WTC11 (cell line): ENCODE data around the gene ILF3. TPM values are rescaled to one million over a fixed set of nuclear protein-coding genes. Genes with fewer than 3 reads are reported as not detected.
A peak's percentile ranks its signal among the peaks of the same experiment; 100 is the strongest.

Experiments used
- ATAC-seq: fragments of 200-7000 bp; cut with Tn5 transposase; 2 replicates; pipeline ENCODE4 v1.10.0; 2021; ENCODE audit warnings: mild to moderate bottlenecking, moderate library complexity
- CTCF ChIA-PET: fragments of 300-600 bp; sonication (Branson Sonifier 250); formaldehyde crosslinking; loops from one replicate; lab custom pipeline; 2021; ENCODE audit warnings: antibody characterized with exemption; lab: Charles Lee
- POLR2A ChIA-PET: fragments of 350-600 bp; sonication (Branson Sonifier 250); formaldehyde crosslinking; loops from one replicate; lab custom pipeline; 2021; ENCODE audit warnings: antibody characterized with exemption; lab: Charles Lee
- DNase-seq: peaks from one replicate; pipeline ENCODE4 v3.0.0; 2021; ENCODE audit warnings: low spot score
- H3K27ac Mint-ChIP-seq: 2 replicates; pipeline ENCODE4 v1.8.0; 2021; ENCODE audit warnings: mixed read lengths
- H3K27me3 Mint-ChIP-seq: 2 replicates; pipeline ENCODE4 v1.8.0; 2021; ENCODE audit warnings: low read depth, mild to moderate bottlenecking, moderate library complexity, mixed read lengths
- H3K36me3 Mint-ChIP-seq: 2 replicates; pipeline ENCODE4 v1.8.0; 2021; ENCODE audit warnings: mixed read lengths
- H3K4me1 Mint-ChIP-seq: 2 replicates; pipeline ENCODE4 v1.8.0; 2022; ENCODE audit warnings: mixed read lengths
- H3K4me3 Mint-ChIP-seq: 2 replicates; pipeline ENCODE4 v1.8.0; 2021; ENCODE audit warnings: mild to moderate bottlenecking, moderate library complexity, mixed read lengths
- H3K9me3 Mint-ChIP-seq: 2 replicates; pipeline ENCODE4 v1.8.0; 2021; ENCODE audit warnings: mixed read lengths
- FOXK1 ChIP-seq: sonication (generic); formaldehyde crosslinking; IDR thresholded peaks from 2 replicates; pipeline ENCODE4 v1.8.0; 2022; ENCODE audit warnings: mild to moderate bottlenecking, moderate library complexity, missing genetic modification reagents
- FOXP1 ChIP-seq: sonication (generic); formaldehyde crosslinking; IDR thresholded peaks from 2 replicates; pipeline ENCODE4 v1.8.0; 2022; ENCODE audit warnings: missing genetic modification reagents, mild to moderate bottlenecking, moderate library complexity, borderline replicate concordance
- JUN ChIP-seq: sonication (generic); formaldehyde crosslinking; IDR thresholded peaks from 2 replicates; pipeline ENCODE4 v1.8.0; 2023; ENCODE audit warnings: mild to moderate bottlenecking, missing genetic modification reagents
- NFYB ChIP-seq: sonication (generic); formaldehyde crosslinking; conservative IDR thresholded peaks from 2 replicates; pipeline ENCODE4 v1.8.0; 2022; ENCODE audit warnings: low read depth, missing genetic modification reagents
- NR1H2 ChIP-seq: sonication (generic); formaldehyde crosslinking; IDR thresholded peaks from 2 replicates; pipeline ENCODE4 v1.9.0; 2021; ENCODE audit warnings: mild to moderate bottlenecking, moderate library complexity, missing genetic modification reagents
- NR3C1 ChIP-seq: sonication (generic); formaldehyde crosslinking; conservative IDR thresholded peaks from 2 replicates; pipeline ENCODE4 v1.8.1; 2023; ENCODE audit warnings: low read depth, mild to moderate bottlenecking, missing genetic modification reagents
- SOX15 ChIP-seq: fragments of 250-450 bp; sonication (Bioruptor Pico); IDR thresholded peaks from 2 replicates; pipeline ENCODE4 v1.9.0; 2021; ENCODE audit warnings: mild to moderate bottlenecking
- ZNF232 ChIP-seq: sonication (generic); formaldehyde crosslinking; IDR thresholded peaks from 2 replicates; pipeline ENCODE4 v1.8.0; 2022; ENCODE audit warnings: mild to moderate bottlenecking, missing genetic modification reagents
- ZNF317 ChIP-seq: sonication (generic); formaldehyde crosslinking; IDR thresholded peaks from 2 replicates; pipeline ENCODE4 v1.8.1; 2023; ENCODE audit warnings: low read depth, mild to moderate bottlenecking, moderate library complexity, missing genetic modification reagents, borderline replicate concordance
- ZNF396 ChIP-seq: fragments of 250-450 bp; sonication (Bioruptor Pico); IDR thresholded peaks from 2 replicates; pipeline ENCODE4 v1.8.0; 2021; ENCODE audit warnings: mild to moderate bottlenecking, moderate library complexity, borderline replicate concordance
- ZNF423 ChIP-seq: fragments of 250-450 bp; sonication (Bioruptor Pico); IDR thresholded peaks from 2 replicates; pipeline ENCODE4 v2.1.2; 2022; ENCODE audit warnings: mild to moderate bottlenecking, moderate library complexity
- total RNA-seq: library from RNA; stranded (reverse); gene quantifications from 3 replicates; pipeline ENCODE4 v1.2.3, GENCODE V29; 2021
- TF ChIP-seq, protein P1 (sequence below): fragments of 250-450 bp; sonication (Bioruptor Pico); IDR thresholded peaks from 2 replicates; pipeline ENCODE4 v2.1.2; 2022; ENCODE audit warnings: mild to moderate bottlenecking, moderate library complexity
- TF ChIP-seq, protein P2 (sequence below): sonication (generic); formaldehyde crosslinking; IDR thresholded peaks from 2 replicates; pipeline ENCODE4 v1.8.0; 2022; ENCODE audit warnings: mild to moderate bottlenecking, missing genetic modification reagents
- TF ChIP-seq, protein P3 (sequence below): sonication (generic); formaldehyde crosslinking; IDR thresholded peaks from 2 replicates; pipeline ENCODE4 v1.8.0; 2022; ENCODE audit warnings: missing genetic modification reagents
- TF ChIP-seq, protein P4 (sequence below): fragments of 250-450 bp; sonication (Bioruptor Pico); IDR thresholded peaks from 2 replicates; pipeline ENCODE4 v1.9.0; 2021; ENCODE audit warnings: mild to moderate bottlenecking
- TF ChIP-seq, protein P5 (sequence below): sonication (generic); formaldehyde crosslinking; IDR thresholded peaks from 2 replicates; pipeline ENCODE4 v1.8.1; 2022; ENCODE audit warnings: mild to moderate bottlenecking, missing genetic modification reagents, moderate library complexity, borderline replicate concordance
- TF ChIP-seq, protein P6 (sequence below): sonication (generic); formaldehyde crosslinking; IDR thresholded peaks from 2 replicates; pipeline ENCODE4 v1.8.1; 2022; ENCODE audit warnings: mild to moderate bottlenecking, moderate library complexity, missing genetic modification reagents
- TF ChIP-seq, protein P7 (sequence below): fragments of 250-450 bp; sonication (Bioruptor Pico); IDR thresholded peaks from 2 replicates; pipeline ENCODE4 v1.9.0; 2021; ENCODE audit warnings: mild to moderate bottlenecking, borderline replicate concordance

ILF3 gene
- total RNA-seq, 1 experiment from 2014 or later: 659 TPM

DNA sequence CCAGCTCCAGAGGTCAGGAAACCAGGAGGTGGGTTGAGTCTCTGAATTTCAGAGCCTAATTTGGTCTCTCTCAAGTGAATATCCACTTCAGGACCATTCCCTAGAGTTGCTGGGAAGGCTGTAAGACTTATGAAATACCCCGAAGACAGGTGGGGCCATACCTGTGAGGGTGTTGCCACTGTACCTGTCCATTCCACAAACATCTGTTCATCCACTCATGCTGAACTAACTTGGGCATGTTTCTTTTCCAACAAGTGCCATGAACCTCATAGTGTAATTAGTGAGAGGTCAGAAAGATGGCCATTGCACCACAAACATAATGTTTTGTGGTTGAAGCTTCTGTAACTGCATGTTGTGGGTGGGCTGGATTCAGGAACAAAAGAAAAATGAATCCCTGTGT lies 7.8 kb downstream of the ILF3 start:
- ChIA-PET CTCF (interaction anchor here (0.8 to 1.2 kb wide), 3 partner anchors 17 to 81 kb away, joined by 4 to 7 read pairs (median 6); no protein-coding TSS in a partner anchor), POLR2A (interaction anchor here (1.4 kb wide), 1 partner anchor 21 kb away, joined by 3 read pairs; no protein-coding TSS in a partner anchor)
- TF ChIP-seq NR1H2 (CRISPR knock-in tag) (no peak), NR3C1 (CRISPR knock-in tag) (no peak), ZNF423 (CRISPR knock-in tag) (no peak), FOXP1 (CRISPR knock-in tag) (no peak), ZNF396 (CRISPR knock-in tag) (no peak), NFYB (no peak), FOXK1 (CRISPR knock-in tag) (no peak), ZNF232 (CRISPR knock-in tag) (no peak), SOX15 (CRISPR knock-in tag) (no peak), ZNF317 (CRISPR knock-in tag) (no peak), JUN (CRISPR knock-in tag) (no peak)
- TF ChIP-seq, protein P1, sequence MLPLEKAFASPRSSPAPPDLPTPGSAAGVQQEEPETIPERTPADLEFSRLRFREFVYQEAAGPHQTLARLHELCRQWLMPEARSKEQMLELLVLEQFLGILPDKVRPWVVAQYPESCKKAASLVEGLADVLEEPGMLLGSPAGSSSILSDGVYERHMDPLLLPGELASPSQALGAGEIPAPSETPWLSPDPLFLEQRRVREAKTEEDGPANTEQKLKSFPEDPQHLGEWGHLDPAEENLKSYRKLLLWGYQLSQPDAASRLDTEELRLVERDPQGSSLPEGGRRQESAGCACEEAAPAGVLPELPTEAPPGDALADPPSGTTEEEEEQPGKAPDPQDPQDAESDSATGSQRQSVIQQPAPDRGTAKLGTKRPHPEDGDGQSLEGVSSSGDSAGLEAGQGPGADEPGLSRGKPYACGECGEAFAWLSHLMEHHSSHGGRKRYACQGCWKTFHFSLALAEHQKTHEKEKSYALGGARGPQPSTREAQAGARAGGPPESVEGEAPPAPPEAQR (CRISPR knock-in tag): no peak
- TF ChIP-seq, protein P2, sequence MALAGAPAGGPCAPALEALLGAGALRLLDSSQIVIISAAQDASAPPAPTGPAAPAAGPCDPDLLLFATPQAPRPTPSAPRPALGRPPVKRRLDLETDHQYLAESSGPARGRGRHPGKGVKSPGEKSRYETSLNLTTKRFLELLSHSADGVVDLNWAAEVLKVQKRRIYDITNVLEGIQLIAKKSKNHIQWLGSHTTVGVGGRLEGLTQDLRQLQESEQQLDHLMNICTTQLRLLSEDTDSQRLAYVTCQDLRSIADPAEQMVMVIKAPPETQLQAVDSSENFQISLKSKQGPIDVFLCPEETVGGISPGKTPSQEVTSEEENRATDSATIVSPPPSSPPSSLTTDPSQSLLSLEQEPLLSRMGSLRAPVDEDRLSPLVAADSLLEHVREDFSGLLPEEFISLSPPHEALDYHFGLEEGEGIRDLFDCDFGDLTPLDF: no peak
- TF ChIP-seq, protein P3, sequence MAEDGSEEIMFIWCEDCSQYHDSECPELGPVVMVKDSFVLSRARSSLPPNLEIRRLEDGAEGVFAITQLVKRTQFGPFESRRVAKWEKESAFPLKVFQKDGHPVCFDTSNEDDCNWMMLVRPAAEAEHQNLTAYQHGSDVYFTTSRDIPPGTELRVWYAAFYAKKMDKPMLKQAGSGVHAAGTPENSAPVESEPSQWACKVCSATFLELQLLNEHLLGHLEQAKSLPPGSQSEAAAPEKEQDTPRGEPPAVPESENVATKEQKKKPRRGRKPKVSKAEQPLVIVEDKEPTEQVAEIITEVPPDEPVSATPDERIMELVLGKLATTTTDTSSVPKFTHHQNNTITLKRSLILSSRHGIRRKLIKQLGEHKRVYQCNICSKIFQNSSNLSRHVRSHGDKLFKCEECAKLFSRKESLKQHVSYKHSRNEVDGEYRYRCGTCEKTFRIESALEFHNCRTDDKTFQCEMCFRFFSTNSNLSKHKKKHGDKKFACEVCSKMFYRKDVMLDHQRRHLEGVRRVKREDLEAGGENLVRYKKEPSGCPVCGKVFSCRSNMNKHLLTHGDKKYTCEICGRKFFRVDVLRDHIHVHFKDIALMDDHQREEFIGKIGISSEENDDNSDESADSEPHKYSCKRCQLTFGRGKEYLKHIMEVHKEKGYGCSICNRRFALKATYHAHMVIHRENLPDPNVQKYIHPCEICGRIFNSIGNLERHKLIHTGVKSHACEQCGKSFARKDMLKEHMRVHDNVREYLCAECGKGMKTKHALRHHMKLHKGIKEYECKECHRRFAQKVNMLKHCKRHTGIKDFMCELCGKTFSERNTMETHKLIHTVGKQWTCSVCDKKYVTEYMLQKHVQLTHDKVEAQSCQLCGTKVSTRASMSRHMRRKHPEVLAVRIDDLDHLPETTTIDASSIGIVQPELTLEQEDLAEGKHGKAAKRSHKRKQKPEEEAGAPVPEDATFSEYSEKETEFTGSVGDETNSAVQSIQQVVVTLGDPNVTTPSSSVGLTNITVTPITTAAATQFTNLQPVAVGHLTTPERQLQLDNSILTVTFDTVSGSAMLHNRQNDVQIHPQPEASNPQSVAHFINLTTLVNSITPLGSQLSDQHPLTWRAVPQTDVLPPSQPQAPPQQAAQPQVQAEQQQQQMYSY: no peak
- TF ChIP-seq, protein P4, sequence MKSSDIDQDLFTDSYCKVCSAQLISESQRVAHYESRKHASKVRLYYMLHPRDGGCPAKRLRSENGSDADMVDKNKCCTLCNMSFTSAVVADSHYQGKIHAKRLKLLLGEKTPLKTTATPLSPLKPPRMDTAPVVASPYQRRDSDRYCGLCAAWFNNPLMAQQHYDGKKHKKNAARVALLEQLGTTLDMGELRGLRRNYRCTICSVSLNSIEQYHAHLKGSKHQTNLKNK (CRISPR knock-in tag): no peak
- TF ChIP-seq, protein P5, sequence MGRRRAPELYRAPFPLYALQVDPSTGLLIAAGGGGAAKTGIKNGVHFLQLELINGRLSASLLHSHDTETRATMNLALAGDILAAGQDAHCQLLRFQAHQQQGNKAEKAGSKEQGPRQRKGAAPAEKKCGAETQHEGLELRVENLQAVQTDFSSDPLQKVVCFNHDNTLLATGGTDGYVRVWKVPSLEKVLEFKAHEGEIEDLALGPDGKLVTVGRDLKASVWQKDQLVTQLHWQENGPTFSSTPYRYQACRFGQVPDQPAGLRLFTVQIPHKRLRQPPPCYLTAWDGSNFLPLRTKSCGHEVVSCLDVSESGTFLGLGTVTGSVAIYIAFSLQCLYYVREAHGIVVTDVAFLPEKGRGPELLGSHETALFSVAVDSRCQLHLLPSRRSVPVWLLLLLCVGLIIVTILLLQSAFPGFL (CRISPR knock-in tag): no peak
- TF ChIP-seq, protein P6, sequence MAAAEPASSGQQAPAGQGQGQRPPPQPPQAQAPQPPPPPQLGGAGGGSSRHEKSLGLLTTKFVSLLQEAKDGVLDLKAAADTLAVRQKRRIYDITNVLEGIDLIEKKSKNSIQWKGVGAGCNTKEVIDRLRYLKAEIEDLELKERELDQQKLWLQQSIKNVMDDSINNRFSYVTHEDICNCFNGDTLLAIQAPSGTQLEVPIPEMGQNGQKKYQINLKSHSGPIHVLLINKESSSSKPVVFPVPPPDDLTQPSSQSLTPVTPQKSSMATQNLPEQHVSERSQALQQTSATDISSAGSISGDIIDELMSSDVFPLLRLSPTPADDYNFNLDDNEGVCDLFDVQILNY (CRISPR knock-in tag): no peak
- TF ChIP-seq, protein P7, sequence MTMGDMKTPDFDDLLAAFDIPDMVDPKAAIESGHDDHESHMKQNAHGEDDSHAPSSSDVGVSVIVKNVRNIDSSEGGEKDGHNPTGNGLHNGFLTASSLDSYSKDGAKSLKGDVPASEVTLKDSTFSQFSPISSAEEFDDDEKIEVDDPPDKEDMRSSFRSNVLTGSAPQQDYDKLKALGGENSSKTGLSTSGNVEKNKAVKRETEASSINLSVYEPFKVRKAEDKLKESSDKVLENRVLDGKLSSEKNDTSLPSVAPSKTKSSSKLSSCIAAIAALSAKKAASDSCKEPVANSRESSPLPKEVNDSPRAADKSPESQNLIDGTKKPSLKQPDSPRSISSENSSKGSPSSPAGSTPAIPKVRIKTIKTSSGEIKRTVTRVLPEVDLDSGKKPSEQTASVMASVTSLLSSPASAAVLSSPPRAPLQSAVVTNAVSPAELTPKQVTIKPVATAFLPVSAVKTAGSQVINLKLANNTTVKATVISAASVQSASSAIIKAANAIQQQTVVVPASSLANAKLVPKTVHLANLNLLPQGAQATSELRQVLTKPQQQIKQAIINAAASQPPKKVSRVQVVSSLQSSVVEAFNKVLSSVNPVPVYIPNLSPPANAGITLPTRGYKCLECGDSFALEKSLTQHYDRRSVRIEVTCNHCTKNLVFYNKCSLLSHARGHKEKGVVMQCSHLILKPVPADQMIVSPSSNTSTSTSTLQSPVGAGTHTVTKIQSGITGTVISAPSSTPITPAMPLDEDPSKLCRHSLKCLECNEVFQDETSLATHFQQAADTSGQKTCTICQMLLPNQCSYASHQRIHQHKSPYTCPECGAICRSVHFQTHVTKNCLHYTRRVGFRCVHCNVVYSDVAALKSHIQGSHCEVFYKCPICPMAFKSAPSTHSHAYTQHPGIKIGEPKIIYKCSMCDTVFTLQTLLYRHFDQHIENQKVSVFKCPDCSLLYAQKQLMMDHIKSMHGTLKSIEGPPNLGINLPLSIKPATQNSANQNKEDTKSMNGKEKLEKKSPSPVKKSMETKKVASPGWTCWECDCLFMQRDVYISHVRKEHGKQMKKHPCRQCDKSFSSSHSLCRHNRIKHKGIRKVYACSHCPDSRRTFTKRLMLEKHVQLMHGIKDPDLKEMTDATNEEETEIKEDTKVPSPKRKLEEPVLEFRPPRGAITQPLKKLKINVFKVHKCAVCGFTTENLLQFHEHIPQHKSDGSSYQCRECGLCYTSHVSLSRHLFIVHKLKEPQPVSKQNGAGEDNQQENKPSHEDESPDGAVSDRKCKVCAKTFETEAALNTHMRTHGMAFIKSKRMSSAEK (CRISPR knock-in tag): no peak
- Mint-ChIP-seq H3K4me3 (no peak overlapping the region), H3K9me3 (no peaks in the 10 kb centered on the region), H3K27me3 (no peaks in the 10 kb centered on the region), H3K27ac (peak overlapping the region; percentile 96), H3K36me3 (peaks cover 36% of the 10 kb centered on the region), H3K4me1 (peaks cover 39% of the 10 kb centered on the region)
- ATAC-seq (no peak), DNase-seq (no peak)
